PC-9 (cell line): ENCODE data around the gene ATP11B. TPM values are rescaled to one million over a fixed set of nuclear protein-coding genes. Genes with fewer than 3 reads are reported as not detected.

ENCODE experiments used
- BruUV-seq: library from RNA; stranded (reverse); fragments of 400-500 nt; replicated peaks from 2 replicates; lab custom pipeline; 2021; lab: Mats Ljungman, UMichigan
- CTCF ChIA-PET: fragments of 300-600 bp; sonication (Branson Sonifier 250); formaldehyde crosslinking; loops from one replicate; lab custom pipeline; 2022; ENCODE audit warnings: antibody characterized with exemption; lab: Charles Lee
- POLR2A ChIA-PET: fragments of 300-600 bp; sonication (Branson Sonifier 250); formaldehyde crosslinking; loops from one replicate; lab custom pipeline; 2022; ENCODE audit warnings: antibody characterized with exemption; ENCODE audit not compliant: unreplicated experiment; lab: Charles Lee
- DNase-seq, 2 experiments: peaks; one replicate each; pipeline versions ENCODE4 v3.0.0 to v3.0.0-alpha.2; 2015 to 2022; ENCODE audit warnings: mixed read lengths in 1 of 2
- H2AFZ ChIP-seq: fragments of 200-600 bp; sonication (generic); 2 replicates; pipeline ENCODE4 v1.8.1; 2017; ENCODE audit warnings: antibody characterized with exemption
- H3F3A ChIP-seq: fragments of 200-600 bp; sonication (generic); 2 replicates; pipeline ENCODE4 v1.8.1; 2017; ENCODE audit warnings: antibody characterized with exemption, mild to moderate bottlenecking, low read depth; ENCODE audit not compliant: insufficient read depth
- H3K27ac ChIP-seq: fragments of 200-600 bp; sonication (generic); 2 replicates; pipeline ENCODE4 v1.6.1; 2016; ENCODE audit warnings: mixed run types
- H3K27me3 ChIP-seq: fragments of 200-600 bp; sonication (generic); 2 replicates; pipeline ENCODE4 v1.6.1; 2016; ENCODE audit warnings: low read depth, mixed run types; ENCODE audit not compliant: insufficient read depth
- H3K36me3 ChIP-seq: fragments of 200-600 bp; sonication (generic); 2 replicates; pipeline ENCODE4 v1.6.1; 2016; ENCODE audit warnings: low read depth, mixed run types
- H3K4me1 ChIP-seq: fragments of 200-600 bp; sonication (generic); replicated peaks from 2 replicates; pipeline ENCODE4 v1.6.1; 2016; ENCODE audit warnings: mixed run types; ENCODE audit not compliant: insufficient read depth
- H3K4me2 ChIP-seq: fragments of 200-600 bp; sonication (generic); 2 replicates; pipeline ENCODE4 v1.6.1; 2017; ENCODE audit warnings: mixed run types
- H3K4me3 ChIP-seq: fragments of 200-600 bp; sonication (generic); 2 replicates; pipeline ENCODE4 v1.6.1; 2016; ENCODE audit warnings: mixed run types
- H3K79me2 ChIP-seq: fragments of 200-600 bp; sonication (generic); 2 replicates; pipeline ENCODE4 v1.6.1; 2017; ENCODE audit warnings: low read depth, mixed run types
- H3K9me2 ChIP-seq: fragments of 200-600 bp; sonication (generic); 2 replicates; pipeline ENCODE4 v1.8.1; 2017; ENCODE audit warnings: mild to moderate bottlenecking; ENCODE audit not compliant: insufficient read depth
- H3K9me3 ChIP-seq: fragments of 200-600 bp; sonication (generic); 2 replicates; pipeline ENCODE4 v1.8.1; 2016; ENCODE audit warnings: low read depth; ENCODE audit not compliant: insufficient read depth
- H4K20me1 ChIP-seq: fragments of 200-600 bp; sonication (generic); 2 replicates; pipeline ENCODE4 v1.8.1; 2017; ENCODE audit not compliant: insufficient read depth
- CTCF ChIP-seq: fragments of 200-600 bp; sonication (generic); conservative IDR thresholded peaks from 2 replicates; pipeline ENCODE4 v1.6.1; 2017; ENCODE audit warnings: mixed run types, antibody characterized with exemption, mild to moderate bottlenecking, moderate library complexity
- EZH2 ChIP-seq: fragments of 200-600 bp; sonication (generic); IDR thresholded peaks from 2 replicates; pipeline ENCODE4 v1.8.0; 2017; ENCODE audit warnings: antibody characterized with exemption, low read depth
- intact Hi-C: fragments of 100-400 bp; cut with micrococcal nuclease; formaldehyde crosslinking; loops from one replicate; pipeline ENCODE4 v1.10.0; 2022; ENCODE audit not compliant: unreplicated experiment
- total RNA-seq: library from RNA; stranded (reverse); gene quantifications from 2 replicates; pipeline ENCODE4 v1.2.3, GENCODE V29; 2021

The ATP11B gene
- total RNA-seq, 1 experiment from 2014 or later: 66.5 TPM

GRCh38 chr3:182969277-182969676 is 176.0 kb downstream of the ATP11B start:
- DNase-seq: peak in 1 of 2 experiments; percentile 70
- ChIA-PET POLR2A (interaction anchor here (0.5 kb wide), 1 partner anchor 9 kb away, joined by 3 read pairs; no protein-coding TSS in a partner anchor), CTCF (no interaction called here)
- Histone ChIP-seq H3K9me3 (no peaks in the 10 kb centered on the region), H3K27ac (peak overlapping the region; percentile 70), H3K4me2 (peak overlapping the region; percentile 4), H3K79me2 (peaks cover 89% of the 10 kb centered on the region), H3K9me2 (no peaks in the 10 kb centered on the region), H3F3A (peaks cover 16% of the 10 kb centered on the region; the same call in 1 of the 2 replicates), H2AFZ (no peak overlapping the region), H3K4me1 (peaks cover 32% of the 10 kb centered on the region), H3K4me3 (no peak overlapping the region), H3K36me3 (peaks cover under 1% of the 10 kb centered on the region; the same call in 1 of the 2 replicates), H3K27me3 (no peaks in the 10 kb centered on the region), H4K20me1 (peaks cover 7% of the 10 kb centered on the region; the same call in 1 of the 2 replicates)
- TF ChIP-seq CTCF (no peak), EZH2 (no peak)
- intact Hi-C loops: no loop called here
- no TSS peak for BruUV-seq

GRCh38 chr3:182969853-182970252 is 176.5 kb downstream of the ATP11B start:
- no peaks in the 10 kb centered on the region for H3K9me3 ChIP-seq
- POLR2A ChIA-PET: interaction anchor here (0.6 kb wide), 1 partner anchor 12 kb away, joined by 3 read pairs; no protein-coding TSS in a partner anchor
- no TSS peak for BruUV-seq
- intact Hi-C loops: no loop called here
- H2AFZ ChIP-seq: no peak overlapping the region
- no peak overlapping the region for H3K4me3 ChIP-seq
- no peaks in the 10 kb centered on the region for H3K36me3 ChIP-seq
- TF ChIP-seq CTCF (no peak), EZH2 (no peak)
- CTCF ChIA-PET: no interaction called here
- peak overlapping the region; percentile 70 for H3K27ac ChIP-seq
- H3K27me3 ChIP-seq: no peaks in the 10 kb centered on the region
- no peak for DNase-seq
- H3F3A ChIP-seq: peaks cover 18% of the 10 kb centered on the region; the same call in 1 of the 2 replicates
- H3K79me2 ChIP-seq: peaks cover 95% of the 10 kb centered on the region
- H3K4me2 ChIP-seq: peak overlapping the region; percentile 4
- H3K9me2 ChIP-seq: no peaks in the 10 kb centered on the region
- H3K4me1 ChIP-seq: peaks cover 32% of the 10 kb centered on the region
- peaks cover 7% of the 10 kb centered on the region; the same call in 1 of the 2 replicates for H4K20me1 ChIP-seq

- peak in 1 of 2 experiments; percentile 57 for DNase-seq
- H3K4me1 ChIP-seq: peaks cover 32% of the 10 kb centered on the region
- TF ChIP-seq CTCF (no peak), EZH2 (no peak)
- no peaks in the 10 kb centered on the region for H3K9me3 ChIP-seq
- H3K9me2 ChIP-seq: no peaks in the 10 kb centered on the region
- peaks cover 96% of the 10 kb centered on the region for H3K79me2 ChIP-seq
- peaks cover 19% of the 10 kb centered on the region; the same call in 1 of the 2 replicates for H3F3A ChIP-seq
- no peak overlapping the region for H3K4me2 ChIP-seq
- H4K20me1 ChIP-seq: peaks cover 7% of the 10 kb centered on the region; the same call in 1 of the 2 replicates
- intact Hi-C loops: no loop called here
- BruUV-seq: no TSS peak
- POLR2A ChIA-PET: interaction anchor here (0.5 to 0.6 kb wide), 2 partner anchors 12 to 231 kb away, joined by 4 to 8 read pairs; no protein-coding TSS in a partner anchor
- H3K36me3 ChIP-seq: no peaks in the 10 kb centered on the region
- H2AFZ ChIP-seq: no peak overlapping the region
- H3K27ac ChIP-seq: peak overlapping the region; percentile 7
- CTCF ChIA-PET: interaction anchor here (0.7 to 0.8 kb wide), 2 partner anchors 674 to 1504 kb away, joined by 3 to 4 read pairs; no protein-coding TSS in a partner anchor
- no peak overlapping the region for H3K4me3 ChIP-seq
- H3K27me3 ChIP-seq: no peaks in the 10 kb centered on the region
Observed at GRCh38 chr3:182970811-182971418, 177.6 kb downstream of the ATP11B start.

Other genes with a start within 250 kb of the ATP11B start
- 80.3 and 93.5 TPM in 2 replicates for gene DCUN1D1, start 187.0 kb downstream of the ATP11B start, total RNA-seq